ENCODE data around the gene CAPN7.

The CAPN7 gene

GRCh38 chr3:15204005-15204404, 2.0 kb upstream of the CAPN7 start:
- DNase-seq, result no peak

- DNase-seq, result no peak
Observed at GRCh38 chr3:15205482-15205933, 538 bp upstream of the CAPN7 start.

- DNase-seq, result peak; percentile 26
Observed at GRCh38 chr3:15206662-15207576, 873 bp downstream of the CAPN7 start.

GRCh38 chr3:15207836-15208504, 1.9 kb downstream of the CAPN7 start:
- DNase-seq, result no peak

- no peak for DNase-seq
Observed at GRCh38 chr3:15211937-15212336, 5.9 kb downstream of the CAPN7 start.

- no peak for DNase-seq
Observed at GRCh38 chr3:15214758-15215157, 8.7 kb downstream of the CAPN7 start.

GRCh38 chr3:15215996-15216395, 9.9 kb downstream of the CAPN7 start:
- peak; percentile 31 for DNase-seq

GRCh38 chr3:15216501-15216900, 10.5 kb downstream of the CAPN7 start:
- DNase-seq, result peak; percentile 43

GRCh38 chr3:15217011-15217671, 11.1 kb downstream of the CAPN7 start:
- DNase-seq, result no peak

- DNase-seq, result no peak
Observed at GRCh38 chr3:15217841-15218267, 11.8 kb downstream of the CAPN7 start.

GRCh38 chr3:15218689-15219088, 12.6 kb downstream of the CAPN7 start:
- no peak for DNase-seq

- no peak for DNase-seq
Observed at GRCh38 chr3:15220056-15220455, 14.0 kb downstream of the CAPN7 start.

- DNase-seq, result no peak
Observed at GRCh38 chr3:15220661-15221060, 14.6 kb downstream of the CAPN7 start.

- DNase-seq, result no peak
Observed at GRCh38 chr3:15221574-15222217, 15.7 kb downstream of the CAPN7 start.

GRCh38 chr3:15223685-15224572, 17.9 kb downstream of the CAPN7 start:
- DNase-seq, result no peak

- DNase-seq, result no peak
Observed at GRCh38 chr3:15228147-15228546, 22.1 kb downstream of the CAPN7 start.

GRCh38 chr3:15229262-15229661, 23.2 kb downstream of the CAPN7 start:
- no peak for DNase-seq

GRCh38 chr3:15241341-15241740, 35.3 kb downstream of the CAPN7 start:
- DNase-seq, result peak; percentile 39

GRCh38 chr3:15243822-15244482, 37.9 kb downstream of the CAPN7 start:
- no peak for DNase-seq

- DNase-seq, result no peak
Observed at GRCh38 chr3:15246186-15246585, 40.1 kb downstream of the CAPN7 start.

- no peak for DNase-seq
Observed at GRCh38 chr3:15253023-15253697, 47.1 kb downstream of the CAPN7 start.

Measured in inflammatory macrophage treated with lipopolysaccharide for 4 hours (primary cell).